Bone marrow (tissue), 2 donors: Measurements from ENCODE around the gene CNGA1.
"Not testable (repeated sequence)": the region's sequence is repeated elsewhere in the genome, so short reads cannot be mapped to it uniquely, and the experiment has no call there.

Source experiments
- DNase-seq, 2 donors: peaks; one replicate each; lab custom pipeline; 2025; lab: John Stamatoyannopoulos, UW

CNGA1 gene

DNA sequence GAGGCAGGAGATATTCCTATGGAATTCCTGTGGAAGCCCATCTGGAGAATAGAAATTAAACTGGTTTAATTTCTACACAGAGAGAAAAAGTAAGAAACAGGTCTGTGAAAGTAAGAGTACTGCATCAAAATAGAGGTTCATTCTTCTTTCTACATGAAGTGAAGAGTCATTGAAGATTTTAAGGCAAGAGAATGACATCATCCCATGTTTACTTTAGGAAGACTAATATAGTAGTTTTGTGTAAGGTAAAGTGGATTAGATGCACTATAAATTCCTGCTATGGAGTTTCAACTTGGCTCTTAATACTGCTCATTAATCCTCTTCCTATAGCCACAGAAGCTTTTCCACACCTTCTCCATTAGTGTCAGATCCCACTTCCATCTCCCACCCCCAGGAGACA, 47.6 kb downstream of the CNGA1 start:
- DNase-seq, result no peak

DNA sequence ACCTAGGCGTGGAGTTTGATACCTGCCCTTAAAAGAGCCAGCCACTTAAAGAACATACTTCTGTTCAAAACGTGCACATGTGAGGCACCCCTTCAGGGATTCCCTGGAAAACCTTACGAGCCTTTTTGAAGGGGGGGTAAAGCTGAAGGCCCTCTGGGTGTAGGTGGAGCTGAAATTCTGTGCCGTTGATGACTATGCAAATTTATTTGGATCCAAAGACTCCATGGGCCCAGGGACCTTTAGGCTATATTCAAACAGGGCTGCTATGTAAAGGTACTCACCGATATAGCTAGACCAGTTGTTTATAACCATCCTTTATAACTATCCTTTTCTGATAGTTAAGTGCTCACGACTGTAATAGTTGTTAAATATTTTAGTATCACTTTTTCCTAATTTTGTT, 61.8 kb downstream of the CNGA1 start:
- DNase-seq, result no peak

DNA sequence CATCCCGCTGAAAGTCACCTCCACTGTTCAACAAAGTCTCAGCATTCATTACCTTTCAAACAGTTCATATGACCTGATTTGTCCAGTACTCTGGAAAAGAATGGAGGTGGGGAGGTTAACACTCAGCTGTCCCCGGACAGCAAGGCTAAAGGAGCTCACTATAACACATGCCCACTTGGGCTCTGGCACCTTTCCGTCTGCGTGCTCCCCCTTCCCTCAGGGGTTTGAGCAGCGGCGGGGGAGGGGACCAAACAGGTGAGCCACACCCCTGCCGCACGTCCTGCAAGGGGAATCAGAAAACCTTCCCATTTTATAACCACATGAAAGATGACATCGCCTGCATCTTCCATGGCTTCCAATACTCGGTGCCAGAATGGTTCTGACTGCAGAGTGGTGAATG, 62.2 kb downstream of the CNGA1 start:
- no peak for DNase-seq

DNA sequence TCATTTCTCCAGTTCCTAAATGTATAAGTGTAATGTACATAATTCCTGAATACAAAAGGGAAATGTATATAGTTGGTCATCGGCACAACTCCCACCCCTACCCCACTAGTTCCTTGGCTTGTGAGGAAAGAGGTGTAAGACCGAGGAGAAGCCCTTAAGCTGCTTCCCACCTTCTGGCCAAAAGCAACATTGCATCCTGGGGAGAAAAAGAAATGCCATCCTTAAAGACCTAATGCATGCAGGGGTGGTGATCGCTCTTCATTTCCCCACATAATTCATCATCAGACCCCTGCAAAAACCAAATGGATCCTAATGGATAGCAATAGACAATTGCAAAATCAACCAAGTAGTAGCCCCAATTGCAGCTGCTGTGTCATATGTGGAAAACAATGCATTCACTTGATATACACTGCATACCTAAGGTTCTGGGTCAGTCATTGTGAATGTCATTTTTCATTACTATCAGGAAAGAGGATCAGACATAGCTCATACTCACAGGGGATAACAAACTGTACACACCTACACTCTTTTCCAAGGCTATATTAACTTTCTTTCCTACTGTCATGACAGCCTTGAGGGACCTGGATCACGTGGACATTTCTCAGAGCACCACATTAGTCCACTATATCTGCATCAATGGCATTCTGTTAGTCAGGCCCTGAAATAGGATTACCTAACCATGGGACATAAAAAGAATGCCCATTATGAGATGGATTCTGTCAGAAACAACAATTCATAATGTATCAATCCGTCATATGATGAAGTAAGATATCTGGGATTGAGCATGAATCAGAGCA, 70.4 kb downstream of the CNGA1 start:
- no peak for DNase-seq

DNA sequence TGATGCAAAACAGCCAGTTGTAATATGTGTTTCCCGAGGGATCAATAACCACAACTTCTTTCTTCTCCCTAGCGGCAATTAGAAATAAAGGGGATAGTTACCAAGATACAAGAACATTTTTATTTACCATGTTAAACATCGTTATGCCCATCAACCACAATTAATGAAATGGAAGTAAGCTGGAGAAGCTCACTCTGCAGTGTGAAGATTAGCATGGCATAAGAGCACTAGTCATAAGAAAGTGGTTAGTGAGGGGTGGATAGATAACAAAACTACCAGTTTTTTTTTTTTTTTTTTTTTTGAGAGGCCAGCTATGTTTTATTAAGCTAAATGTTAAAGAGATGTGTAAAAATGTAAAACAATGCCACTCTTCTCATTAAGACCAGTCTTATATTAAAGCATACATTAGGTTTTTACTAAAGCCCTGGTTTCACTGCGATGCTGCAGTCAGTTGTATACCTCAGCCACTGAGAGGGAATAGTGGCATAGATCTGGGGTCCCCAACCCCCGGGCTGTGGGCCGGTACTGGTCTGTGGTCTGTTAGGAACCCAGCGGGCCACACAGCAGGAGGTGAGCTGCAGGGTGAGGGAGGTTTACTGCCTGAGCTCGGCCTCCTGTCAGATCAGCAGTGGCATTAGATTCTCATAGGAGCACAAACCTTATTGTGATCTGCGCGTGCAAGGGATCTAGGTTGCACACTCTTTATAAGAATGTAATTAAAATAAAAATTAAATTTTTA, 74.2 kb downstream of the CNGA1 start:
- DNase-seq, result no peak

DNA sequence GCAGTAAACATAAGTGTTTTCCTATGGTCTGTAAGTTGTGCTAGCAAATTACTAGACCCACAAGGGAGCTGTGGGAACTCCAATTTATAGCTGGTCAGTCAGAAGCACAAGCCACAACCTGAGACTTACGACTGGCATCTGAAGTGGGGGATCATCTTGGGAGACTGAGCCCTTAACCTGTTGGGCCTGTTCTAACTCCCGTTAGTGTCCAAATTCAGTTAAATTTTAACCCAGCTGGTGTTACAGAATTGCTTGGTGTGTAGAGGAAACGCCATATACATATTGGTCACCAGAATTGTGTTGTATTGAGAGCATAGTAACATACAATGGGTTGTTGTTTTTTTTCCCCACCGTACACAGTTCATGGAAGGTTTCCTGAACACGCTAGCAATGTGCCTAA, 77.0 kb downstream of the CNGA1 start:
- DNase-seq, result no peak

DNA sequence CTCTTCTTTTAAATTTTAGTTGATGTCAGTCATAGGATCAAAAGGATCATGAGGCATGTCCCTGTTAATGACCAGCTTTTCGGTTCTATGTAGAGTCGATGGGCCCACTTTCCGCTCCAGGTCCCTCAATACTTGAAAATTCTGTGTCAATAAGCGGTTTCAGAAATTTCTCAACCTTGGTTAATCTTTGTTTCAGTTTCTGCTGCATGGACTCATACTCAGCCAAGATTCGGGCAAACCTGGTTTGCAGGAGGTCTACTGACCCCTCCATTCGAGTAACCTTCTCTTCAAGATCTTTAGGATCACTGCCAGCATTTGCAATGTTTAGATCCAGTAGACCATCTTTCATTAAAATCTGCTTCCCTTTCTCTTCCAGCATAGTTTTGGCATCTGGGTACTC, 80.1 kb downstream of the CNGA1 start:
- no peak for DNase-seq

DNA sequence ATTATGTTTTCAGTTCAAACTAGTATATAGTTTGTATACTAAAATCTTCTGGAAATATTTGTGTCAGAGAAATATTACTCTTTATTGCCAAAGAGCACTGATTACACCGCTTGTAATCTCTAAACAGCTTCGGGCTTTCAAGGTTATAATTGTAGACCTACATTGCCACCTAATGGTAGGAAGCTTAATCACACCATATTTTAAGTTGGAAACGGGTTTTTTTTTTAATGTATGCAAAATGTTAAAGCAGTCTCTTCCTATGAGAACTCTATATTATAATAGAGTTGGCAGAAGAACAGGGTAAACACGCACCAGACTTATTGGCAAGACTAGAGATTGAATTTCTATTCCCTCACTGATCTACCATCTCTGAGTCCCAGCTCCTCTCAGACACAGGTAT, 82.6 kb downstream of the CNGA1 start:
- peak in 1 of 2 donors; percentile 32 for DNase-seq

DNA sequence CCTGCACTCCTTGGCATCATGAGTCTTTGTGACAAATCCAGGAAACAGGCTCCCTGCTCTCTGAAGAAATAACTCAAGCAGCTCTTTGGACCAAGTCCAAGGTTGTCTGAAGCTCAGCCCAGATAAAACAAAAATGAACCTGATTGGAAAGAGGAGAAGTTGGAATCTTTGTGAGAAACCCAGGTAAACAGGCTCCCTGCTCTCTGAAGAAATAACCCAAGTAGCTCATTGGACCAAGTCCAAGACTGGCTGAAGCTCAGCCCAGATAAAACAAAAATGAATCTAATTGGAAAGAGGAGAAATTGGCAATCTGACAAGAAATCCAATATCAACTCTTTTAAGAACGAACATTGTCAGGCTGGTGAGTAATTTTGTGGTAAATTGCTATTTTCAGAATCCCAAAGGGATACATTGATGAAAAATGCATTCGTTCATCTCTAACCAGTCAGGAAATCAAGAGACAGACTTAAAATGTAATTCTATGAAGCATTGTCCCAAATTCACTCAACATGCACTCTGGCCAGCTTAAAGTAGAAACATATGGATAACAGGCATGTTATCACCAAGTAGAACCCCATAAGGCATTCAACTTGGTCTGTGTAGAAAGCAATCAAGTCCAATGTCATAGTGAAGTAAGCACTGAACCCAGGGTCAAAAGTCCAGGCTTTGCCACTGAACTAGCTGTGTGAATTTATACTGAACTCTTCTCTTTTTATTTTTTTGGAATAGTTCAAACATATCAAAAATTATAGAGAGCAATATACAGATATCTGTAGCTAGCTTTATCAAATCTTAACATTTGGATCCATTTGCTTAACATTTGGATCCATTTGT, 85.3 kb downstream of the CNGA1 start:
- DNase-seq, result no peak

DNA sequence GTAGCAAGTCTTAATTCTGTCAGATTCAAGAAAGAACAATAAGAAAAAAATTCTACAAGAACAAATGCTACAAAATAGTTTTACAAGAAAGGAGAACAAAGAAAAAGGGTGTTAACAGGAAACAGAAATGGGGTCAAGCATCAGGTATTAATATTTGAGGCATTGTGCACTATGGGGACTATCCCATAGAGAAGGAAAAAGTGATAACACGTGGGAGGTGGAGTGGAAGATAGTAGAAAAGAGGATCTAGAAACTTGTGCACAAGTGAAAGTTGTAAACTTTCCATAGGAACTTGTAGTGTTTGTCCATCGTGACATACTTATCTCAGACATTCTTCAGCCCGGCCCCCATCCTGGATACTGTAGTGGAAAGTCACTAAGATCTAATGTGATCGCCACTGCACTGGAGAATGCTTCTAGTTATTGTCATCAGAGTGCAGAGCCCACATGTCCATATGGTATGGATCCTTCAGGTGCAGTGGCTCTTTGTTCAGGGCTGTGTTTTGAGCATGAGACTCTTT, 86.7 kb downstream of the CNGA1 start:
- no peak for DNase-seq

DNA sequence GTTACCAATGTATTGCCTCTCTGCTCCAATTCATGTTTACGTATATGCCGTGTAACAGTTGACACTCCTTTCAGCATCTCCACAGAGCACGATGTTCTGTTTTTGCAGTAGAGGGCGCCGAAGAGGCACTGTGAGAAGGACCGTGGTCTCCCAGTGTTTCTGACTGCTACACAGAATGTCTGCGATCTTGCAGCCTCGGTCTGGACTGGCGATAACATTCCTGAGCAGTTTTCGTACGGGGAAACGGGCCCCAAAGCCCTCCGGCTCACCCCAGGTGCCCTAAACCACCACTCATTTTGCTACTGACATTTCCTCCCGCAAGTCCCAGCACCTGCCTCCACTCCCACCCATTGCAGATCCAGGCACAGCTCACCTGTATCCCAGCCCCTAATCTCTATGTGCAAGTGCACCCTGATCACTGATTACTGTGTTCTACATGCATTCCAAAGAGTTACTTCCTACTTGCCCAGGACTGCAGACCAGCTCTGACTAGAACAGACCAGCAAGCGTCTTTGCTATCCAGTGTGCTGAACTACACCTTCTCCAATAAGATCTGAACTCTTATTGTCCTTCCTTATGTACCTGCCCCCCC, 89.7 kb downstream of the CNGA1 start:
- no peak for DNase-seq

DNA sequence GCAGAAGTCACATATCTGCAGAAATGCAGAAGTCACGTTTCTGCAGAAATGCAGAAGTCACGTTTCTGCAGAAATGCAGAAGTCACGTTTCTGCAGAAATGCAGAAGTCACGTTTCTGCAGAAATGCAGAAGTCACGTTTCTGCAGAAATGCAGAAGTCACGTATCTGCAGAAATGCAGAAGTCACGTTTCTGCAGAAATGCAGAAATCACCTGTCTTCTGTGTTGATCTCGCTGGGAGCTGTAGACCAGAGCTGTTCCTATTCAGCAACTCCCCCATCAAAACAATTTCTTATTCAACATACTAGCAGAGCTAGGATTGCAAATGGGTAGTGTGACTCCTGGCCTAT, 93.2 kb downstream of the CNGA1 start:
- DNase-seq, result not testable (repeated sequence)

DNA sequence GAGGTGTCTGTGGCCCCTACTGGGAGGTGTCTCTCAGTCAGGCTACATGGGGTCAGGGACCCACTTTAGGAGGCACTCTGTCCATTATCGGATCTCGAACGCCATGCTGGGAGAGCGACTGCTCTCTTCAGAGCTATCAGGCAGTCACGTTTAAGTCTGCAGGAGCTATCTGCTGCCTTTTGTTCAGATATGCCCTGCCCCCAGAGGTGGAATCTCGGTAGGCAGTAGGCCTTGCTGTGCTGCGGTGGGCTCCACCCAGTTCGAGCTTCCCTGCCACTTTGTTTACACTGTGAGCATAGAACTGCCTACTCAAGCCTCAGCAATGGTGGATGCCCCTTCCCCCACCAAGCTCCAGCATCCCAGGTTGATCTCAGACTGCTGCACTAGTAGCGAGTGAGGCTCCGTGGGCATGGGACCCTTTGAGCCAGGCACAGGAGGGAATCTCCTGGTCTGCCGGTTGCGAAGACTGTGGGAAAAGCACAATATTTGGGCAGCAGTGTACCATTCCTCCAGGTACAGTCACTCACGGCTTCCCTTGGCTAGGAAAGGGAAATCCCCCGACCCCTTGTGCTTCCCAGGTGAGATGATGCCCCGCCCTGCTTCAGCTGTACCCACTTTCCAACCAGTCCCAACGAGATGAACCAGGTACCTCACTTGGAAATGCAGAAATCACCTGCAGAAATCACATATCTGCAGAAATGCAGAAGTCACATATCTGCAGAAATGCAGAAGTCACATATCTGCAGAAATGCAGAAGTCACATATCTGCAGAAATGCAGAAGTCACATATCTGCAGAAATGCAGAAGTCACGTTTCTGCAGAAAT, 93.8 kb downstream of the CNGA1 start:
- DNase-seq, result not testable (repeated sequence)

DNA sequence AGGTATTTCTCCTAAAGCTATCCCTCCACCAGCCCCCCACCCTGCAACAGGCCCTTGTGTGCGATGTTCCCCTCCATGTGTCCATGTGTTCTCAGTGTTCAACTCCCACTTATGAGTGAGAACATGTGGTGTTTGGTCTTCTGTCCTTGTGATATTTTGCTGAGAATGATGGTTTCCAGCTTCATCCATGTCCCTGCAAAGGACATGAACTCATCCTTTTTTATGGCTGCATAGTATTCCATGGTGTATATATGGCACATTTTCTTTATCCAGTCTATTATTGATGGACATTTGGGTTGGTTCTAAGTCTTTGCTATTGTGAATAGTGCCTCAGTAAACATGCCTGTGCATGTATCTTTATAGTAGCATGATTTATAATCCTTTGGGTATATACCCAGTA, 99.3 kb downstream of the CNGA1 start:
- DNase-seq, result not testable (repeated sequence)

DNA sequence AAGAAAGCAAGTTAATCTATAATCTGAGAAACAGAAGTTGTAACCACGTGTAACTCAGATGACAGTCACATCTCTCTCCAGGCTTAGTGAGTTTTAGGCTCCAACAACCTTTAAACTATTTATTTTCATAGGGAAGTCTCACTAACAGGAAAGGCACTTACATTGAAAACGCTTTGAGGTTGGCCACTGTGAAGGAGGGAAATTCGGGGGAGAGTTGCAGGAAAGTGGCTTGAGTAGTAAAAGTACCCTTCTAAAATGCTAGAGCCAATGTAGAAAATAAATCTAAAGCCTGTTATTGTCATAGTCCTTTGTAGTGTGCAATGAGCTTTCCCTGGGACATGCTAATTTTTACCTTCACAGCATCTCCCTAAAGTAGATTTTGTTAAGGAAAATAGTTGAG, 101.1 kb downstream of the CNGA1 start:
- no peak for DNase-seq

DNA sequence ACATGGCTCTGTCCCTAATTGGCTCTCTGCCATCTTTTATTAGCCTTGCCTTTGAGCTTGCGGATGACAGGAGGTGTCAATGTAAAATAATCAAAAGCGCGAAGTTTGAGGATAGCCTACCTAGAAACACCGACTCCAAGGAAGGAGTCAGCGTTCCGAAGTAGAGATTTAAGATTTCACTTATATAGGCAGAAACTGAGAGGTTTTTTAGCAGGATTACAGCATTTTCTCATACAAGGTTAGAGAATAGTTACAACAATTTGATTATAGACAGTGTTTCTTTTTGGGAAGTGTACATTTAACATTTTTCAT, 101.6 kb downstream of the CNGA1 start:
- no peak for DNase-seq

DNA sequence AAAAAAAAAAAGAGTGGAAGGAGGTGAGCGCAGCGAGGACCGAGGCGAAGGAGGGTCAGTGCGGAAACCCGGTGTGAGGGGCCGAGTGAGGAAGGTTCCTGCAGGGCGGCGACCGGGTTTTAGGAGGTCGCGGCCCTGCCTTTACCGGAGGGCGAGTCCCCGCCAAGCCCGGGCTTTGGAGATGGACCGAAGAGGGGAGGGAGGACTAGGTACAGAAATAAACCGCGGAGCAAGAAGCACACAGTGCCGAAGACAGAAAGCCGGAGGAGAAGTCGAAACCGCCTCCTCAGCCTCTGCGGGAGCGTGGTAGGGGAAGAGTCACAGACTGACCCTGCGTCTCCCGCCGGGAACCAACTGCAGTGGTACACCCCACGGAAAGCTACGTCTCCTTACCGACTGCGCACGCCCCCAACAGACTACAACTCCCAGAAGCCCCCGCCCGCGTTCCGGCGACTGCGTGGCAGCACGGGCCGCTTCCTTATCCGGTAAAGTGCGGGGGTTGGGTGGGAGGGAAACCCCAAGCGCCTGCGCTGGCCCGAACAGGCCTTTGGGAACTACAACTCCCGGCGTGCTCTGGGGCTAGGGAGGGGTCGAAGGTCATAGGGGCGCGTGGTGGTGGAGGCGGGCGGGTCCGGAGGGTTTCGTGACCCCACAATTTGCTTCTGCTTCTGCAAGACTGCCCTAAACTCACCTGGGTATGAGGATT, 102.1 kb downstream of the CNGA1 start, which contains the start of gene NFXL1:
Gene NFXL1, minus strand, starts transcription at position 364 of the 706 bp plus-strand sequence. CDS start 380 bp downstream, outside the sequence.
- peak; percentile 83 to 96 for DNase-seq

DNA sequence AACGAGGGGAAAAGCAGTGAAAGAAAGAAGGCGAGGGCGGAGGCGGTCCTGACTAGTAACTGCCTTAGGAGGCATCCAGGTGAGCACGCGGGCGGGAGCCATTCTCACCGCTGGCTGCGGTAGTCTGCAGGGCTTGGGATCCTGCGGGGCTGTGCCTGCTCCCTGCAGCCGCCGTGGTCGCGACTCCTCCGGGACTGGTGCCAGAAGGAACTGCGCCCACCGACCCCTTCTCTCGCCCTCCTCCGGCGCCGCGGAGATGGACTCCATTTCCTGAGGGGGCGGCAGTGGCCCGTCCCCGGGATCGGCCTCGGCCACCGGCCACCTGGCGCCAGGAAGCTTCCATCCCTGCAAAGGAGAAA, 102.6 kb downstream of the CNGA1 start:
- DNase-seq, result no peak

DNA sequence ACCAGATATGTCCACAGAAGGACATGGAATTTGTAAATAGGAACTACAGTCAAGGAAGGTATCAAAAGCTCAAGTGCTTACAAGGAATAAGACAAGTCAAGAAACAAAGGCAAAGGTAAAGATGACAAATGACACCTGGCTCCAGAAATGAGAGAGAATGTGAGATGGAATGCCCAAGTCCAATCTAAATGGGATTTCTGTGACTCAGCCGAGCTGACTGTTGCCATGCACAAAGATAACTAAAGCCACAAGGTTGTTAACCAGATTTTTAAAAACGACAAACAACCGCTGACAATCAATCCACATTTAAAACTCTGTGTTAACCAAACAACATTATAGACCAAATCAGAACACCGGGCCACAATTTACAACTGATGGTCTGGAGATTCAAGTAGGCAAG, 103.2 kb downstream of the CNGA1 start:
- no peak for DNase-seq

DNA sequence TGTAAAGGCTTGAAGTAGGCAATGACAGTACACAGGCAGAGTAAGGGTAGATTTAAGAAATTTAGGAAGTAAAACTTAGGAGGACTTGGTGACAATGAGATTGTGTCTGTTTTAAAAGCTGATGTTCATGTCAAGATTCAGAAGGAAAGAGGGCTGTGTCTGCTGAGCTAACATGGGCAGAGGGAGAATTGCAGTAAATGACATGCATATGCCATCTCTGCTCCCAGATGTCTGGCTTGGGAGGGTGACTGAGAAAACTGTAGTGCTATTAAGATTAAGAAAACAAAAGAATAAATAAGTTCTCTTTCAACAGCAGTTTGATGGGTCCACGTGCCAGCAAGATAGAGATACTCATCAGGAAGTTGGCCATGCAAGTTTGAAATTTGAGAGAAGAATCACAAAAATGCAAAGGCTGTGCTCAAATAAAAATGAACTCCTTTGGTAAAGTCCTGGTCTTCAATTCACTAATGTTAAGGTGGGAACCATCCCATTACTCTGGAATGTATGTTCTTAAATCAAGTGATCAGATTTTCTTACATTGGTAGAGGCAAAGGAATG, 109.3 kb downstream of the CNGA1 start:
- no peak for DNase-seq
